HL-60 (cell line): ENCODE measurements around the gene MAD1L1.

Source experiments
- DNase-seq, 2 experiments: peaks; one replicate each; pipeline ENCODE4 v3.0.0-alpha.2; 2010 to 2020; ENCODE audit warnings: low read depth in 1 of 2, low spot score in 1 of 2
- H3K27ac ChIP-seq: fragments of 250-450 bp; sonication (Bioruptor Pico); replicated peaks from 2 replicates; pipeline ENCODE4 v1.5.1; 2020; ENCODE audit warnings: mild to moderate bottlenecking, moderate library complexity
- H3K27me3 ChIP-seq: fragments of 250-450 bp; sonication (Bioruptor Pico); 2 replicates; pipeline ENCODE4 v1.5.1; 2021; ENCODE audit warnings: mild to moderate bottlenecking, moderate library complexity; ENCODE audit not compliant: insufficient read depth, poor library complexity, severe bottlenecking
- H3K4me3 ChIP-seq: replicated peaks from 2 replicates; pipeline ENCODE4 v1.5.1; 2011; ENCODE audit warnings: mild to moderate bottlenecking, control low read depth, low read length; ENCODE audit not compliant: insufficient read depth
- GABPA ChIP-seq: IDR thresholded peaks from 2 replicates; pipeline ENCODE4 v1.6.1; 2012; ENCODE audit warnings: low read depth
- POLR2AphosphoS5 ChIP-seq: IDR thresholded peaks from 2 replicates; pipeline ENCODE4 v1.6.1; 2012; ENCODE audit warnings: low read depth
- SPI1 ChIP-seq: IDR thresholded peaks from 2 replicates; pipeline ENCODE4 v1.6.1; 2012; ENCODE audit warnings: low read depth, mild to moderate bottlenecking, borderline replicate concordance
- TF ChIP-seq, protein P1 (sequence below): IDR thresholded peaks from one replicate; pipeline ENCODE4 v1.5.1; 2011; ENCODE audit warnings: low read length, control low read depth, inconsistent platforms; ENCODE audit not compliant: insufficient read depth
- TF ChIP-seq, protein P2 (sequence below): IDR thresholded peaks from 2 replicates; pipeline ENCODE4 v1.6.1; 2012; ENCODE audit warnings: low read depth; ENCODE audit not compliant: insufficient replicate concordance

Gene MAD1L1

DNA sequence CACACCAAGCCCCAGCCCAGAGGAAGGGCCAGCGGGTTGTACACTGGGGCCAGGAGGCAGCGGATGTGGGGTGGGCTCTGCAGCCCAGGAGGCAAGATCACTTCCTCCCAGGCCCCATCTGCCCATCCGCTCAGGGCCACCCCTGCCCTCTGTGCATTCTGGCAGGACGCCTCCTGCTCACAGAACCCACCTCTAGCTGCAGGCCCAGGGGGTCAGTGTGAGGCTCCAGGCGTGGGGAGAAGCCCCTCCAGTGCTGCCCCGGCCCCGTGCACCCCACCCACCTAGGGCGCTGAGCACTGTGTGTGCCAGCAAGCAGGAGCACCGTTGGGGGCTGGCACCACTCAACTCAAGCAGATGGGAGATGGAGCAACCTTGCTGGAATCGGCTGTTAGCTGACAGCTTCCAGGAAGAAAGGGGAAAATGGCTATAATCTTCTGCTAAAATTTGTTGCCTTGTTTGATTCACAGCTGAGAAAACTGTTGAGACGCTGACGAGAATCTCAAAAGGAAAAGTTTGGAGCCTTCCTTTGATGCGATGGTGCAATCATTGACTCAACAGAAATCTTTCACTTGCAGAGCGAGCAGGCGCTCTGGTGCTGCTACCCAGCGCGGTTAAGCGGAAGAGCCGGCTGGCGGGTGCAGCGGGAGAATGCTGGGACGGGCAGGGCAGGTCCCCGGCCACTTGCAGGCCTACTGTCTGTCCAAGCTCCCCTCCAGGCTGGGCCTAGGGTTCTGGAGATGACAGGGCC is 286.5 kb downstream of the MAD1L1 start:
- TF ChIP-seq POLR2AphosphoS5 (no peak), GABPA (no peak), SPI1 (no peak)
- TF ChIP-seq, protein P1, sequence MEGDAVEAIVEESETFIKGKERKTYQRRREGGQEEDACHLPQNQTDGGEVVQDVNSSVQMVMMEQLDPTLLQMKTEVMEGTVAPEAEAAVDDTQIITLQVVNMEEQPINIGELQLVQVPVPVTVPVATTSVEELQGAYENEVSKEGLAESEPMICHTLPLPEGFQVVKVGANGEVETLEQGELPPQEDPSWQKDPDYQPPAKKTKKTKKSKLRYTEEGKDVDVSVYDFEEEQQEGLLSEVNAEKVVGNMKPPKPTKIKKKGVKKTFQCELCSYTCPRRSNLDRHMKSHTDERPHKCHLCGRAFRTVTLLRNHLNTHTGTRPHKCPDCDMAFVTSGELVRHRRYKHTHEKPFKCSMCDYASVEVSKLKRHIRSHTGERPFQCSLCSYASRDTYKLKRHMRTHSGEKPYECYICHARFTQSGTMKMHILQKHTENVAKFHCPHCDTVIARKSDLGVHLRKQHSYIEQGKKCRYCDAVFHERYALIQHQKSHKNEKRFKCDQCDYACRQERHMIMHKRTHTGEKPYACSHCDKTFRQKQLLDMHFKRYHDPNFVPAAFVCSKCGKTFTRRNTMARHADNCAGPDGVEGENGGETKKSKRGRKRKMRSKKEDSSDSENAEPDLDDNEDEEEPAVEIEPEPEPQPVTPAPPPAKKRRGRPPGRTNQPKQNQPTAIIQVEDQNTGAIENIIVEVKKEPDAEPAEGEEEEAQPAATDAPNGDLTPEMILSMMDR: no peak
- TF ChIP-seq, protein P2, sequence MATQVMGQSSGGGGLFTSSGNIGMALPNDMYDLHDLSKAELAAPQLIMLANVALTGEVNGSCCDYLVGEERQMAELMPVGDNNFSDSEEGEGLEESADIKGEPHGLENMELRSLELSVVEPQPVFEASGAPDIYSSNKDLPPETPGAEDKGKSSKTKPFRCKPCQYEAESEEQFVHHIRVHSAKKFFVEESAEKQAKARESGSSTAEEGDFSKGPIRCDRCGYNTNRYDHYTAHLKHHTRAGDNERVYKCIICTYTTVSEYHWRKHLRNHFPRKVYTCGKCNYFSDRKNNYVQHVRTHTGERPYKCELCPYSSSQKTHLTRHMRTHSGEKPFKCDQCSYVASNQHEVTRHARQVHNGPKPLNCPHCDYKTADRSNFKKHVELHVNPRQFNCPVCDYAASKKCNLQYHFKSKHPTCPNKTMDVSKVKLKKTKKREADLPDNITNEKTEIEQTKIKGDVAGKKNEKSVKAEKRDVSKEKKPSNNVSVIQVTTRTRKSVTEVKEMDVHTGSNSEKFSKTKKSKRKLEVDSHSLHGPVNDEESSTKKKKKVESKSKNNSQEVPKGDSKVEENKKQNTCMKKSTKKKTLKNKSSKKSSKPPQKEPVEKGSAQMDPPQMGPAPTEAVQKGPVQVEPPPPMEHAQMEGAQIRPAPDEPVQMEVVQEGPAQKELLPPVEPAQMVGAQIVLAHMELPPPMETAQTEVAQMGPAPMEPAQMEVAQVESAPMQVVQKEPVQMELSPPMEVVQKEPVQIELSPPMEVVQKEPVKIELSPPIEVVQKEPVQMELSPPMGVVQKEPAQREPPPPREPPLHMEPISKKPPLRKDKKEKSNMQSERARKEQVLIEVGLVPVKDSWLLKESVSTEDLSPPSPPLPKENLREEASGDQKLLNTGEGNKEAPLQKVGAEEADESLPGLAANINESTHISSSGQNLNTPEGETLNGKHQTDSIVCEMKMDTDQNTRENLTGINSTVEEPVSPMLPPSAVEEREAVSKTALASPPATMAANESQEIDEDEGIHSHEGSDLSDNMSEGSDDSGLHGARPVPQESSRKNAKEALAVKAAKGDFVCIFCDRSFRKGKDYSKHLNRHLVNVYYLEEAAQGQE: no peak
- DNase-seq: no peak
- Histone ChIP-seq H3K4me3 (no peak overlapping the region), H3K27ac (no peak overlapping the region), H3K27me3 (no peaks in the 10 kb centered on the region)

GRCh38 chr7:1945558-1945957 is 287.2 kb downstream of the MAD1L1 start:
- H3K4me3 ChIP-seq: no peak overlapping the region
- TF ChIP-seq POLR2AphosphoS5 (no peak), GABPA (no peak), SPI1 (no peak)
- TF ChIP-seq, protein P2: no peak
- TF ChIP-seq, protein P1: no peak
- H3K27ac ChIP-seq: no peak overlapping the region
- no peaks in the 10 kb centered on the region for H3K27me3 ChIP-seq
- no peak for DNase-seq

GRCh38 chr7:1944619-1945210 is 288.0 kb downstream of the MAD1L1 start:
- TF ChIP-seq POLR2AphosphoS5: no peak
- TF ChIP-seq GABPA: no peak
- TF ChIP-seq, protein P2: no peak
- TF ChIP-seq, protein P1: no peak
- no peak for TF ChIP-seq SPI1
- no peak overlapping the region for H3K4me3 ChIP-seq
- no peak for DNase-seq
- H3K27me3 ChIP-seq: no peaks in the 10 kb centered on the region
- H3K27ac ChIP-seq: no peak overlapping the region
